GM12865 (cell line): ENCODE data around the gene LUC7L3.

ENCODE experiments used
- DNase-seq: peaks from one replicate; pipeline ENCODE4 v3.0.0; 2010; ENCODE audit warnings: low read depth
- H3K4me3 ChIP-seq: 2 replicates; pipeline ENCODE4 v1.5.1; 2011; ENCODE audit warnings: mild to moderate bottlenecking, low read depth, low read length, control low read depth
- CTCF ChIP-seq: IDR thresholded peaks from 2 replicates; pipeline ENCODE4 v1.5.1; 2011; ENCODE audit warnings: low read length, control low read depth, low read depth, inconsistent platforms; ENCODE audit not compliant: insufficient read depth; ENCODE audit errors: missing control alignments

Gene LUC7L3

GRCh38 chr17:50728112-50728429 is 8.7 kb downstream of the LUC7L3 start:
- no peak for DNase-seq
- H3K4me3 ChIP-seq, result no peak overlapping the region
- no peak for TF ChIP-seq CTCF

GRCh38 chr17:50728881-50729765 is 9.7 kb downstream of the LUC7L3 start:
- no peak overlapping the region for H3K4me3 ChIP-seq
- no peak for TF ChIP-seq CTCF

GRCh38 chr17:50731575-50732460 is 12.4 kb downstream of the LUC7L3 start:
- TF ChIP-seq CTCF, result no peak
- no peak for DNase-seq
- no peak overlapping the region for H3K4me3 ChIP-seq

More at GRCh38 chr17:50728881-50729765, 9.7 kb downstream of the LUC7L3 start:
- DNase-seq, result no peak

GRCh38 chr17:50735287-50735686 is 15.9 kb downstream of the LUC7L3 start:
- TF ChIP-seq CTCF, result no peak

GRCh38 chr17:50737118-50737698 is 17.8 kb downstream of the LUC7L3 start:
- no peak overlapping the region for H3K4me3 ChIP-seq
- TF ChIP-seq CTCF, result no peak
- peak; percentile 20 for DNase-seq

More at GRCh38 chr17:50735287-50735686, 15.9 kb downstream of the LUC7L3 start:
- DNase-seq, result no peak
- no peak overlapping the region for H3K4me3 ChIP-seq

- H3K4me3 ChIP-seq, result no peak overlapping the region
- TF ChIP-seq CTCF, result no peak
- no peak for DNase-seq
Observed at GRCh38 chr17:50739098-50739497, 19.7 kb downstream of the LUC7L3 start.
